ENCODE data around the gene NFE2L2. TPM values are rescaled to one million over a fixed set of nuclear protein-coding genes. Genes with fewer than 3 reads are reported as not detected.

The NFE2L2 gene
- total RNA-seq, 2 donors from 2014 or later = 68.2 to 84.1 TPM

GRCh38 chr2:177243476-177243875, 21.1 kb downstream of the NFE2L2 start:
- DNase-seq (ENCODE audit: low spot score) = no peak
- Histone ChIP-seq H3K27me3 (no peaks in the 10 kb centered on the region), H3K9me3 (no peaks in the 10 kb centered on the region), H3K4me1 (peaks cover 0 to 100% of the 10 kb centered on the region in 2 donors), H3K27ac (peak overlapping the region; percentile 82 to 89), H3K4me3 (no peak overlapping the region), H3K36me3 (no peaks in the 10 kb centered on the region)
- no peak for TF ChIP-seq CTCF (IDR thresholded peaks at IDR 0.05)

- Histone ChIP-seq H3K4me3 (no peak overlapping the region), H3K27ac (peak overlapping the region; percentile 82 to 89), H3K36me3 (no peaks in the 10 kb centered on the region), H3K27me3 (no peaks in the 10 kb centered on the region), H3K4me1 (peaks cover 0 to 100% of the 10 kb centered on the region in 2 donors), H3K9me3 (no peaks in the 10 kb centered on the region)
- TF ChIP-seq CTCF (IDR thresholded peaks at IDR 0.05) = no peak
- DNase-seq (ENCODE audit: low spot score) = no peak
Measured at GRCh38 chr2:177243073-177243472, 21.5 kb downstream of the NFE2L2 start.

- no peak for DNase-seq (ENCODE audit: low spot score)
- no peak for TF ChIP-seq CTCF (IDR thresholded peaks at IDR 0.05)
- H3K4me1 ChIP-seq = peaks cover 0 to 100% of the 10 kb centered on the region in 2 donors
Measured at GRCh38 chr2:177242121-177242987, 22.2 kb downstream of the NFE2L2 start.

GRCh38 chr2:177241711-177242120, 22.8 kb downstream of the NFE2L2 start:
- H3K27ac ChIP-seq = peak overlapping the region; percentile 82 to 89
- no peaks in the 10 kb centered on the region for H3K36me3 ChIP-seq
- H3K4me3 ChIP-seq = peak overlapping the region in 1 of 2 donors; percentile 23
- TF ChIP-seq CTCF (IDR thresholded peaks at IDR 0.05) = no peak
- DNase-seq (ENCODE audit: low spot score) = no peak
- peaks cover 0 to 100% of the 10 kb centered on the region in 2 donors for H3K4me1 ChIP-seq
- H3K9me3 ChIP-seq = no peaks in the 10 kb centered on the region
- no peaks in the 10 kb centered on the region for H3K27me3 ChIP-seq

More at GRCh38 chr2:177242121-177242987, 22.2 kb downstream of the NFE2L2 start:
- Histone ChIP-seq H3K4me3 (peak overlapping the region; percentile 0 to 23), H3K9me3 (no peaks in the 10 kb centered on the region), H3K27ac (peak overlapping the region; percentile 82 to 89), H3K36me3 (no peaks in the 10 kb centered on the region), H3K27me3 (no peaks in the 10 kb centered on the region)

- no peak for DNase-seq (ENCODE audit: low spot score)
- H3K4me3 ChIP-seq = no peak overlapping the region
- peaks cover 0 to 99% of the 10 kb centered on the region in 2 donors for H3K4me1 ChIP-seq
Measured at GRCh38 chr2:177239932-177240630, 24.4 kb downstream of the NFE2L2 start.

More at GRCh38 chr2:177239932-177240630, 24.4 kb downstream of the NFE2L2 start:
- peaks cover under 1% of the 10 kb centered on the region for H3K36me3 ChIP-seq
- no peaks in the 10 kb centered on the region for H3K27me3 ChIP-seq
- TF ChIP-seq CTCF (IDR thresholded peaks at IDR 0.05) = no peak
- H3K27ac ChIP-seq = peak overlapping the region; percentile 82 to 89
- no peaks in the 10 kb centered on the region for H3K9me3 ChIP-seq

Data from right atrium auricular region (tissue), 2 donors.